K562 (cell line): Measurements from ENCODE around the gene SH3BP2. TPM values are rescaled to one million over a fixed set of nuclear protein-coding genes. Genes with fewer than 3 reads are reported as not detected.

ENCODE experiments used
- ASH1L ChIP-seq: fragments of 450-650 bp; IDR thresholded peaks from 2 replicates; pipeline ENCODE4 v1.6.1; 2018; ENCODE audit warnings: borderline replicate concordance, mild to moderate bottlenecking, low read depth; ENCODE audit not compliant: partially characterized antibody
- KLF13 ChIP-seq: fragments of 450-650 bp; IDR thresholded peaks from 2 replicates; pipeline ENCODE4 v1.6.1; 2016; ENCODE audit warnings: missing genetic modification characterization, low read depth, mild to moderate bottlenecking, missing compliant biosample characterization, moderate library complexity, borderline replicate concordance
- MTA2 ChIP-seq: fragments of 450-650 bp; IDR thresholded peaks from 2 replicates; pipeline ENCODE4 v1.6.1; 2016; ENCODE audit warnings: low read depth
- OTX1 ChIP-seq: fragments of 450-650 bp; formaldehyde crosslinking; IDR thresholded peaks from 2 replicates; pipeline ENCODE4 v1.4.0; 2022; ENCODE audit warnings: mild to moderate bottlenecking
- RBM22 ChIP-seq: fragments of 200-400 bp; formaldehyde crosslinking; IDR thresholded peaks from 2 replicates; pipeline ENCODE4 v1.6.1; 2018; ENCODE audit warnings: low read length, low read depth; ENCODE audit not compliant: poor library complexity, severe bottlenecking
- SNRNP70 ChIP-seq: fragments of 200-400 bp; formaldehyde crosslinking; optimal IDR thresholded peaks from 2 replicates; pipeline ENCODE3; 2017; ENCODE audit warnings: low read depth, low read length
- TFAM ChIP-seq: fragments of 250-450 bp; sonication (Bioruptor Pico); conservative IDR thresholded peaks from 2 replicates; pipeline ENCODE4 v1.5.0; 2021; ENCODE audit warnings: mild to moderate bottlenecking, moderate library complexity
- U2AF2 ChIP-seq: fragments of 200-400 bp; formaldehyde crosslinking; optimal IDR thresholded peaks from 2 replicates; pipeline ENCODE3; 2017; ENCODE audit warnings: low read depth, mild to moderate bottlenecking, low read length
- ZNF175 ChIP-seq: fragments of 200-800 bp; sonication (Bioruptor generic); IDR thresholded peaks from 2 replicates; pipeline ENCODE4 v1.6.1; 2016; ENCODE audit warnings: low read depth, mild to moderate bottlenecking, missing genetic modification characterization, missing compliant biosample characterization
- polyA plus RNA-seq, 8 experiments: library from polyadenylated mRNA; depleted of rRNA in 4 of 8; stranded (reverse) in 5 of 8; unstranded in 3 of 8; fragments of >200 nt; fragmentation: Nextera tagmentation in 2 of 8; fragmentation: Illumina TruSeq in 1 of 8; extraction: Ambion mirVana in 2 of 8; extraction: Trizol in 1 of 8; gene quantifications; 2 replicates each; pipeline versions ENCODE4 v1.2.1 to v1.2.3, GENCODE V29; 2011 to 2014; ENCODE audit warnings: inconsistent platforms in 1 of 8, missing spikeins in 1 of 8
- total RNA-seq, 7 experiments: library from RNA; depleted of rRNA in 6 of 7; stranded (reverse); fragments of >200 nt in 6 of 7; fragmentation: Illumina TruSeq in 2 of 7; extraction: Trizol in 2 of 7; gene quantifications; 2 replicates each; pipeline versions ENCODE4 v1.2.1 to v1.2.3, GENCODE V29; 2011 to 2021; ENCODE audit warnings: low replicate concordance in 1 of 7
- TF ChIP-seq, protein P1 (sequence below): fragments of 150-350 bp; IDR thresholded peaks from 2 replicates; pipeline ENCODE4 v1.6.1; 2014; ENCODE audit warnings: low read depth, mild to moderate bottlenecking, low read length, borderline replicate concordance
- TF ChIP-seq, protein P2 (sequence below), 2 experiments: IDR thresholded peaks; 2 replicates each; pipeline ENCODE4 v1.6.1; 2011; ENCODE audit warnings: borderline replicate concordance in 1 of 2, control low read depth in 1 of 2, low read depth in 1 of 2, low read length in 1 of 2, mild to moderate bottlenecking in 1 of 2, mixed read lengths in 1 of 2, moderate library complexity in 1 of 2; ENCODE audit not compliant: insufficient read depth in 1 of 2, insufficient read length in 1 of 2, poor library complexity in 1 of 2, severe bottlenecking in 1 of 2; ENCODE audit errors: extremely low read depth in 1 of 2
- TF ChIP-seq, protein P3 (sequence below): fragments of 450-650 bp; IDR thresholded peaks from 2 replicates; pipeline ENCODE4 v1.6.1; 2014; ENCODE audit warnings: low read depth, mild to moderate bottlenecking, moderate library complexity, borderline replicate concordance
- TF ChIP-seq, protein P4 (sequence below): fragments of 450-650 bp; IDR thresholded peaks from 2 replicates; pipeline ENCODE4 v1.6.1; 2016; ENCODE audit warnings: mild to moderate bottlenecking
- TF ChIP-seq, protein P5 (sequence below): sonication (generic); formaldehyde crosslinking; IDR thresholded peaks from 2 replicates; pipeline ENCODE4 v1.8.0; 2022; ENCODE audit warnings: mild to moderate bottlenecking, missing genetic modification reagents, borderline replicate concordance

The SH3BP2 gene
- total and polyA plus RNA-seq, 9 of the 15 experiments (the other 6 are each of a cell fraction or from before 2014, with no cell fraction given): 0.34 to 16.0 (median 5.1) TPM

DNA sequence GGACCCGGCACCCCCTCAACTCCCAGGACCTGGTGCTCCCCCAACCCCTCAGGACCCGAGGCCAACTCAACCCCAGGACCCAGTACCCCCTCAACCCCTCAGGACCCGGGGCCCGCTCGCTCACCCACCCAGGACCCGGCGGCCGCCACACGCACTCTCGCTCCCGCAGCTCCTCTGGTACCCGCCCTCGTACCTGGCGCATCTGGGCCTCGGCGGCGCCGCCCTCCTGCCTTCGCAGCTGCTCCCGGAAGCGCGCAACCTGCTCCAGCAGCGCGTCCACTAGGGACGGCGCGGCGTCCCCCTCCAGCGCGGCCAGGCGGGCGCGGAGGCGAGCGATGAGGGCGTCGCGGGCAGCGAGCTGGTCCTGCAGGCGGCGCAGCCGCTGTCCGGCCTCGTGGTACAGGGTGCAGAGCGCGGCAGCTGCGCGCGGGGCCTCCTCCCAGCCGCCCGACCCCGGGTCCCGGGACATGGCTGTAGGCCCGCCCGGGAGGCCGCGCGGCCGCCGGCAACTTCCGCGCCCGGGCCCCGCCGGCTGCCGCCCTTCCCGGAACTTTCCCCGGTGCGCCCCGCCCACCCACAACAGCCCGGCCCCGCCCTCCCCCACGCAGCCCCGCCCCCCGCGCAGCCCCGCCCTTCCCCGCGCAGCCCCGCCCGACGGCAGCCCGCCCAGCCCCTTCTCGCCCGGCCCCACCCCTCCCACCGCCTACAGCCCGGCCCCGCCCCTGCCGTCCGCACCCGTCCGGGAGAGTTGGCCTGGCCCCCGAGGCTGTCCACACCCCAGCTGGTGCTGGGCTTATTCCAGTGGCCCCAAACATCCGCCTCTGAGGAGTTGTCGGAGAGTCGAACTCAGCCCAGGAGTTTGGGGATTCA, 36.8 kb upstream of the SH3BP2 start, which contains the start of gene TNIP2 (continued):
- TF ChIP-seq, protein P1, sequence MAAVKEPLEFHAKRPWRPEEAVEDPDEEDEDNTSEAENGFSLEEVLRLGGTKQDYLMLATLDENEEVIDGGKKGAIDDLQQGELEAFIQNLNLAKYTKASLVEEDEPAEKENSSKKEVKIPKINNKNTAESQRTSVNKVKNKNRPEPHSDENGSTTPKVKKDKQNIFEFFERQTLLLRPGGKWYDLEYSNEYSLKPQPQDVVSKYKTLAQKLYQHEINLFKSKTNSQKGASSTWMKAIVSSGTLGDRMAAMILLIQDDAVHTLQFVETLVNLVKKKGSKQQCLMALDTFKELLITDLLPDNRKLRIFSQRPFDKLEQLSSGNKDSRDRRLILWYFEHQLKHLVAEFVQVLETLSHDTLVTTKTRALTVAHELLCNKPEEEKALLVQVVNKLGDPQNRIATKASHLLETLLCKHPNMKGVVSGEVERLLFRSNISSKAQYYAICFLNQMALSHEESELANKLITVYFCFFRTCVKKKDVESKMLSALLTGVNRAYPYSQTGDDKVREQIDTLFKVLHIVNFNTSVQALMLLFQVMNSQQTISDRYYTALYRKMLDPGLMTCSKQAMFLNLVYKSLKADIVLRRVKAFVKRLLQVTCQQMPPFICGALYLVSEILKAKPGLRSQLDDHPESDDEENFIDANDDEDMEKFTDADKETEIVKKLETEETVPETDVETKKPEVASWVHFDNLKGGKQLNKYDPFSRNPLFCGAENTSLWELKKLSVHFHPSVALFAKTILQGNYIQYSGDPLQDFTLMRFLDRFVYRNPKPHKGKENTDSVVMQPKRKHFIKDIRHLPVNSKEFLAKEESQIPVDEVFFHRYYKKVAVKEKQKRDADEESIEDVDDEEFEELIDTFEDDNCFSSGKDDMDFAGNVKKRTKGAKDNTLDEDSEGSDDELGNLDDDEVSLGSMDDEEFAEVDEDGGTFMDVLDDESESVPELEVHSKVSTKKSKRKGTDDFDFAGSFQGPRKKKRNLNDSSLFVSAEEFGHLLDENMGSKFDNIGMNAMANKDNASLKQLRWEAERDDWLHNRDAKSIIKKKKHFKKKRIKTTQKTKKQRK: no peak
- TF ChIP-seq SNRNP70: no peak
- peak; percentile 70; the same call in 1 of the 2 replicates for TF ChIP-seq KLF13 (tag)
- TF ChIP-seq ZNF175 (CRISPR knock-in tag): no peak
- TF ChIP-seq, protein P2, sequence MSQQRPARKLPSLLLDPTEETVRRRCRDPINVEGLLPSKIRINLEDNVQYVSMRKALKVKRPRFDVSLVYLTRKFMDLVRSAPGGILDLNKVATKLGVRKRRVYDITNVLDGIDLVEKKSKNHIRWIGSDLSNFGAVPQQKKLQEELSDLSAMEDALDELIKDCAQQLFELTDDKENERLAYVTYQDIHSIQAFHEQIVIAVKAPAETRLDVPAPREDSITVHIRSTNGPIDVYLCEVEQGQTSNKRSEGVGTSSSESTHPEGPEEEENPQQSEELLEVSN (IDR thresholded peaks at IDR 0.05; ENCODE audit: borderline replicate concordance in 1 of 2, extremely low read depth in 1 of 2, insufficient read depth in 1 of 2, insufficient read length in 1 of 2, low read depth in 1 of 2, low read length in 1 of 2, poor library complexity in 1 of 2, severe bottlenecking in 1 of 2): peak; percentile 79 to 91
- no peak for TF ChIP-seq U2AF2
- TF ChIP-seq TFAM: no peak
- no peak for TF ChIP-seq ASH1L
- no peak for TF ChIP-seq RBM22
- TF ChIP-seq, protein P3, sequence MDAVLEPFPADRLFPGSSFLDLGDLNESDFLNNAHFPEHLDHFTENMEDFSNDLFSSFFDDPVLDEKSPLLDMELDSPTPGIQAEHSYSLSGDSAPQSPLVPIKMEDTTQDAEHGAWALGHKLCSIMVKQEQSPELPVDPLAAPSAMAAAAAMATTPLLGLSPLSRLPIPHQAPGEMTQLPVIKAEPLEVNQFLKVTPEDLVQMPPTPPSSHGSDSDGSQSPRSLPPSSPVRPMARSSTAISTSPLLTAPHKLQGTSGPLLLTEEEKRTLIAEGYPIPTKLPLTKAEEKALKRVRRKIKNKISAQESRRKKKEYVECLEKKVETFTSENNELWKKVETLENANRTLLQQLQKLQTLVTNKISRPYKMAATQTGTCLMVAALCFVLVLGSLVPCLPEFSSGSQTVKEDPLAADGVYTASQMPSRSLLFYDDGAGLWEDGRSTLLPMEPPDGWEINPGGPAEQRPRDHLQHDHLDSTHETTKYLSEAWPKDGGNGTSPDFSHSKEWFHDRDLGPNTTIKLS: peak; percentile 55; the same call in 1 of the 2 replicates
- TF ChIP-seq OTX1 (CRISPR knock-in tag): no peak
- TF ChIP-seq, protein P4, sequence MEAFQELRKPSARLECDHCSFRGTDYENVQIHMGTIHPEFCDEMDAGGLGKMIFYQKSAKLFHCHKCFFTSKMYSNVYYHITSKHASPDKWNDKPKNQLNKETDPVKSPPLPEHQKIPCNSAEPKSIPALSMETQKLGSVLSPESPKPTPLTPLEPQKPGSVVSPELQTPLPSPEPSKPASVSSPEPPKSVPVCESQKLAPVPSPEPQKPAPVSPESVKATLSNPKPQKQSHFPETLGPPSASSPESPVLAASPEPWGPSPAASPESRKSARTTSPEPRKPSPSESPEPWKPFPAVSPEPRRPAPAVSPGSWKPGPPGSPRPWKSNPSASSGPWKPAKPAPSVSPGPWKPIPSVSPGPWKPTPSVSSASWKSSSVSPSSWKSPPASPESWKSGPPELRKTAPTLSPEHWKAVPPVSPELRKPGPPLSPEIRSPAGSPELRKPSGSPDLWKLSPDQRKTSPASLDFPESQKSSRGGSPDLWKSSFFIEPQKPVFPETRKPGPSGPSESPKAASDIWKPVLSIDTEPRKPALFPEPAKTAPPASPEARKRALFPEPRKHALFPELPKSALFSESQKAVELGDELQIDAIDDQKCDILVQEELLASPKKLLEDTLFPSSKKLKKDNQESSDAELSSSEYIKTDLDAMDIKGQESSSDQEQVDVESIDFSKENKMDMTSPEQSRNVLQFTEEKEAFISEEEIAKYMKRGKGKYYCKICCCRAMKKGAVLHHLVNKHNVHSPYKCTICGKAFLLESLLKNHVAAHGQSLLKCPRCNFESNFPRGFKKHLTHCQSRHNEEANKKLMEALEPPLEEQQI: no peak
- no peak for TF ChIP-seq MTA2
- TF ChIP-seq, protein P5, sequence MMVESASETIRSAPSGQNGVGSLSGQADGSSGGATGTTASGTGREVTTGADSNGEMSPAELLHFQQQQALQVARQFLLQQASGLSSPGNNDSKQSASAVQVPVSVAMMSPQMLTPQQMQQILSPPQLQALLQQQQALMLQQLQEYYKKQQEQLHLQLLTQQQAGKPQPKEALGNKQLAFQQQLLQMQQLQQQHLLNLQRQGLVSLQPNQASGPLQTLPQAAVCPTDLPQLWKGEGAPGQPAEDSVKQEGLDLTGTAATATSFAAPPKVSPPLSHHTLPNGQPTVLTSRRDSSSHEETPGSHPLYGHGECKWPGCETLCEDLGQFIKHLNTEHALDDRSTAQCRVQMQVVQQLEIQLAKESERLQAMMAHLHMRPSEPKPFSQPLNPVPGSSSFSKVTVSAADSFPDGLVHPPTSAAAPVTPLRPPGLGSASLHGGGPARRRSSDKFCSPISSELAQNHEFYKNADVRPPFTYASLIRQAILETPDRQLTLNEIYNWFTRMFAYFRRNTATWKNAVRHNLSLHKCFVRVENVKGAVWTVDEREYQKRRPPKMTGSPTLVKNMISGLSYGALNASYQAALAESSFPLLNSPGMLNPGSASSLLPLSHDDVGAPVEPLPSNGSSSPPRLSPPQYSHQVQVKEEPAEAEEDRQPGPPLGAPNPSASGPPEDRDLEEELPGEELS (CRISPR knock-in tag): peak; percentile 77; the same call in 1 of the 2 replicates
